Stimulated activated CD4-positive, alpha-beta T cell treated with anti-CD3 and anti-CD28 coated beads, Interleukin-4, amount 100 ng/mL, for 1 hour (primary cell): ENCODE measurements around the gene FRS2.
"Not testable (repeated sequence)": the region's sequence is repeated elsewhere in the genome, so short reads cannot be mapped to it uniquely, and the experiment has no call there.

ENCODE experiments used
- DNase-seq: peaks from one replicate; pipeline ENCODE4 v3.0.0-alpha.2; 2020

FRS2 gene

DNA sequence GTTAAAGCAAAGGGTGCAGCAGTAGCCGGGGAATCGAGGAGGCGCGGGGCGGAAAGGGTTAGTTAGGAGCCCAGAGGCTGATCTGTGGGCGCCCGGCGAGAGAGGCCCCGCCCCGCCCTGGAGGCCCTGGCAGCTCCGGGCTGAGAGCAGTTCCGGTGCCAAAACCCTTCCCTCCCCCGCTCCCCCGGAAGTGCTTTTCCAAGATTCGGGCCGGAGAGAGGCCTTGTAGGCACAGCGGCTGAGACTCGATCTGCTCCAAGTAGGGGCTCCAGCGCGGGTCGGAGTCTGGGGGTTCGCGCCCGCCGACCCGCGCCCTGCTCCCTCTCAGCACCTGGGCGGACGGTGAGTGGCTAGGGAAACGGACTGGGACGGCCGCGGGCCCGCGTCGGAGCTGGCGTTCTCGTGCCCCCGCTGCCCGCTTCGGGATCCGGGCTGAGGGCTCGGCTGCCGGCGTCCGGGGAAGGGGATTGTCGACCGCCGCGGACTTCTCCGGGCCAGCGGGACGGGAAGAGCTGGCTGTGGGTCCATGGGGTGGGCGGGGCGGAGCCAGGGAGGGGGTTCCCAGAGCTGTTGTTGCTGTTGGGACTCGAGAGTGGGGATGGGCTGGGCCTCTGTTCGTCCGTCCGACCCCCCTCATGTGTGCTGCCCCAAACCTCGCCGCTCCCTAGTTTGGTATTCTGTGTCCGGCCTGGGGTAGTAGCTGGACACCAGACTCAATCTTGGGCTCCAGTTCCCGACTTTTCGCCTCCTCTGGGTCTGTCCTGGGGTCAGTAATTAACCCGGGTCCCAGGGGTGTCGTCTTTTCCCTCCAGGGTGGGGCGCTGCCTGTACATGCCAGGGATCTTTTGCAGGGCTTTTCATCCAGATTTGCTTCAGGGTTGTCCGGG is at the start of gene FRS2:
TSS of gene FRS2 (plus strand) at position 200 of the 887 bp plus-strand sequence. CDS start 98,643 bp downstream, outside the sequence.
- peak; percentile 87 for DNase-seq

DNA sequence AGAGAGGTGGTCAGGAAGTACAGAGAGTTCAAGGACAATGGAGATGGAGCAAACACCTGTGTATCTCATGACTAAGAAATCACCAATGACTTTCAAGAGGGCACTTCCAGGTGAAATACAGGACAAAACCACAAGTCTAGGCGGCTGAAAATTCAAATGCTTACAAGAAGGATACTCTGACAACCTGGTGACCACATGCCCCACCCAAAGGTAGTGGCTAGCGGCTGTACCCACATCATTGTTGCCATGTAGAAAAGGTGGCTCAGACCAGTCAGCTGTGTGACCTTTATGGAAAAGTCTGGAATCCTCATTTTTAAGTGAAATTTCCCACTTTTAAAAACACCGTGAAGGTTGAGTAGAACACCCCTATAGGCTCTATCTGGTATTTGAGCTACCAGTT is 48.6 kb upstream of the FRS2 start:
- DNase-seq, result no peak

DNA sequence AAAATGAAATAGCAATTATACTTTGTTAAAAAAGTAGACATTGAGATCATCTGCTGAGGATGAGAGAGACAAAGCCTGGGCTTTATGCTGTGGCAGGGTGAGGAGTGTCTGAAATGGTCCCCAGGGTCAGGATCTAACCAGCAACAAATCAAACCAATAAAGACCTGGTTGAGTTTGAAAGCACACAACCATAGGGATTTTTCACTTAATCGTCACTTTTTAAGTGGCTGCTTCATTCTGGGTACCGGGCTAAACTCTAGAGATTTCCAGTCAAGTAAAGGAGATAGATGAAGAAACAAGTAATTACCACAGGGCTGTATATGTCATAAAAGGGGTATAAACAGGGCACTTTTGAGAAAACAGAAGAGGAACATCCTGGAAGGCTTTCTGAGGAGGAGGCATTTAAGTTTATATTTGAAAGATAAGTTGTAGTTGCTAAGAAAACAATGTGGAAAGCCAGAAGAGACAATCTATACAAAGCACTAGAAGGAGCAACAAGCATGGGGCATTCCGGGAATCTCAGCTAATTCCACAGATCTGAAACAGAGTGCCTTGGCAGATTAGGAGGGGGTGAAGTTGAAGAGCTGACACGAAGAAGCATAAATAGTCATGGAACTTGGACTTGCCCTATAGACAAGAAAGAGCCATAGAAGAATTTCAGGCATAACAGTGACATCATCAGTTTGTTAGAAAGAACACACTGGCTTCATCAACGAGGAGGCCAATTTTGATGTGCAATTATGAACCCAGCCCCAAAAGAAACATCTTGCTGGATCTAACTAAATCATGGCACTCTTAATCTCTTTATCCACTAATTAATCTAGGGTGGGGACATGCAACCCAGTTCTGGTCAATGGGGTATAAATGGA is 46.9 kb upstream of the FRS2 start:
- no peak for DNase-seq

DNA sequence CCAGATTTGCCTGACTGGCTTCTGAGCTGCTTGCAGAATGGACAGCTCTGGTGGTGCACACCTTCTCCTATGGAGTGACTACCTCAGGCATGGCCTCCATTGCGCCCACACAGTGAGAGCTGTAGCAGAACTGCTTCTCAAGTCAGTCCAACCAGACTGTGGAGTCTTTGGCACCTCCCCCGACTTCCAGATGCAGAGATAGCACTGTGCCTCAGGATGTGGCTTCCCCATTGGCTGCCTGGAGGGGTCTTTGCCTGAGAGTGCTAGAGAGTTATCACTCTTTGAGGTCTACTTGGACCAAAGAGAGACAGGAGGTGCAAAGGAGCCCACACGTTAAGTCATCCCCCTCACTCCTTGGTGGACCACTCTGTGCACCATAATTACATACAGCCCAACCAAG is 44.8 kb upstream of the FRS2 start:
- DNase-seq, result no peak

DNA sequence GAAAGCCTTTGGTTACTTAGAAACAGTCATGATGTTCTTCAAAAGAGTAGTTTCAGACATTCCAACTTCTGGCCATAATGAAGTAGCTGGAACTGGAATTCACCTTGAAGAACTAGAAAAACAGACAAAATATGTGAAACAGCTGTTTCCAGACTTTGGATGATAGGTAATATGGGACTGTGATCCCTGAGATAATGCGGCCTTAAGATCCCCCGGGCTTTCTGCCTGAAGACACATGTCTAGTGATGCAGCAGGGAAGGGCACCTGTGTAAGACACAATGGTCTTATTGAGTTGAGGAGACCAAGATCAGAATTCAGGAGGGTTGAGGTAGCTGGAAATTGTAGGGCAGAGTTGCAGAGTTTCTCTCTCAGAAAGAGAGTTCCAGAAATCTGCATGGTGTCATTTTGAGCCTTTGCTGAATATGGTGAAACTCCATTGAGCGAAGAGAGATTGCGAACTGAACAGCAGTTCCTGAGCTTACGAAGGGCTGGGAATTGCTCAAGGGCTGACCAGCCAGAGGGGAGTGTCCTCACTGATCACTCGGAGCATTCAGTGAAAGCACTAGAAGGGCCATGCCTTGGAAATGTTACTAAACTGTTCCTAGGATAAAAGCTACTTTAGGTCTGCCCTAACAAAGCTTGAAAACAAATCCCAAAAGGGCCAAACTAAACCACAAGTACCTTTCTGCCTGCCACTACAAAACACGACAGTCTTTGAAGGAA is 41.7 kb upstream of the FRS2 start:
- DNase-seq, result no peak

GRCh38 chr12:69430942-69431590 is 39.1 kb upstream of the FRS2 start:
- DNase-seq, result no peak

GRCh38 chr12:69431591-69432222 is 38.5 kb upstream of the FRS2 start:
- no peak for DNase-seq

- no peak for DNase-seq
These were observed 36.5 kb upstream of the FRS2 start for GRCh38 chr12:69433653-69434052.

GRCh38 chr12:69435644-69436043 is 34.5 kb upstream of the FRS2 start:
- DNase-seq, result no peak

DNA sequence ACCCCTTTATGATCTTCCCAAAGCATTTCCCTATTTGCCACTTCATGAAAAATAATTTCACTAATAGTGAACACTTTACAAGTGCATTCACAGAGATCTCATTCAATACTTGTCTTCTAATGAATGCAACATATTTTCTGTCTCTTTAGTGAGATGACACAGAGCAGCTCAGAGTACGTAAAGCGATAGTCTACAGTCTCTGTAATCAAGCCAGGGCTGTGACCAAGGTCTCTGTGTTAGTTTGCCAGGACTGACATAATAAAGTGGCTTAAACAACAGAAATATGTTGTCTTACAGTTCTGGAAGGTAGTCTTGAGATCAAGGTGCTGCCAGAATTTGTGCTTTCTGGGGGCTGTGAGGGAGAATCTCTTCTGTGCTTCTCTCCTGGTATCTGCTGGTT is 33.1 kb upstream of the FRS2 start:
- no peak for DNase-seq

DNA sequence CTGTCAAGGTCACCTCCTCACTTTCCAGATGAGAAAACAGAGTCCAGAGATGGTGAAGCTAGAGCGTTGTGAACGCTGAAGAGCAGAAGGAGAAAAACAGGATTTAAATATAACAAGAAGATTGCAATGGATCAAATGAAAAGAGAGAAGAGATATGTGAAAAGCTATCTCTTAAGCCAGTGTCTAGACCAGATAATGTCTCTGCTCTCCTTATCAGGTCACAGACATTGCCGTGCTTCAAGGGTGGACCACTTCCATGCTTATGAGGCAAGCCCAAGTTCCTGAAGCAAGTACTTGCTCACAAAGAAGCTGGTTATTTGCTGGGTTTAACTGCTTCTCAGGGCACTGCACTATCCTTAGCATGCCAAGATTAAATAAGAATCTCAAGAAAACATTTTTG is 31.6 kb upstream of the FRS2 start:
- no peak for DNase-seq

GRCh38 chr12:69440016-69440415 is 30.2 kb upstream of the FRS2 start:
- no peak for DNase-seq

- no peak for DNase-seq
These were observed 29.3 kb upstream of the FRS2 start for GRCh38 chr12:69440886-69441285.

DNA sequence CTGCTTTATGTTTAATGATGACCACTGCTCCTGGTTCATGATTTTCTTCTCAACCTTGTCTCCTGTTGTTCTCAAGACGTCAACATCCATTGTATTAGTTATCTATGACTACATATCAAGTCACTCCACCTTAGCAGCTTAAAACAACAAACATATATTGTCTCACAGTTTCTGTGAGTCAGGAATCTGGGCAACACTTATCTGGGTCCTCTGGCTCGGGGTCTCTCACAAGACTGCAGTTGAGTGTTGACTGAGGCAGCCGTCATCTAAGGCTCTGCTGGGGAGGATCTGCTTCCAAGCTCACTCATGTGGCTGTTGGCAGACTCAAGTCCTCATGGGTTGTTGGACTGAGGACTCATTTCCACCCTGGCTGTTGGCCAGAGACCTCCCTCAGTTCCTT is 27.3 kb upstream of the FRS2 start:
- DNase-seq, result no peak

GRCh38 chr12:69443916-69444315 is 26.3 kb upstream of the FRS2 start:
- DNase-seq, result no peak

GRCh38 chr12:69447892-69448291 is 22.3 kb upstream of the FRS2 start:
- DNase-seq, result no peak

- DNase-seq, result not testable (repeated sequence)
These were observed 17.5 kb upstream of the FRS2 start for GRCh38 chr12:69452598-69453132.

DNA sequence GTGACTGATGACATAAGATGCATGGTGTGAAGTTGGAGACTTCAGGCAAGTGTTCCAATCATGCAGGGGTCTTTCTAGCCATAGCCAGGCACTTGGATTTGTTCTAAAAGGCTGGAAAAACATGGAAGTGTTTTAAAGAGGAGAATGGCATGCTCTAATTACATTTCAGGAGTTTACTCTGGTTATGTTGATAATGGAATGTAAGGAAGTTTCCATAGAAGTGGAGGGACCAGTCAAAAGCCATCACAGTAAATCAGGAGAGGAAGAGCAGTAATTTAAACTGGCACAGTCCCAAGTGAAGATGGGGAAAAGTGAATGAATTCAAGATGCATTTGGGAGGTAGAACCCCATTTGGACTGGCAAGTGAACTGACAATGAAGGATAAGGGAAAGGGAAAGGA is 13.9 kb upstream of the FRS2 start:
- no peak for DNase-seq

GRCh38 chr12:69457433-69457832 is 12.8 kb upstream of the FRS2 start:
- no peak for DNase-seq

- DNase-seq, result no peak
These were observed 10.7 kb upstream of the FRS2 start for GRCh38 chr12:69459477-69459876.

DNA sequence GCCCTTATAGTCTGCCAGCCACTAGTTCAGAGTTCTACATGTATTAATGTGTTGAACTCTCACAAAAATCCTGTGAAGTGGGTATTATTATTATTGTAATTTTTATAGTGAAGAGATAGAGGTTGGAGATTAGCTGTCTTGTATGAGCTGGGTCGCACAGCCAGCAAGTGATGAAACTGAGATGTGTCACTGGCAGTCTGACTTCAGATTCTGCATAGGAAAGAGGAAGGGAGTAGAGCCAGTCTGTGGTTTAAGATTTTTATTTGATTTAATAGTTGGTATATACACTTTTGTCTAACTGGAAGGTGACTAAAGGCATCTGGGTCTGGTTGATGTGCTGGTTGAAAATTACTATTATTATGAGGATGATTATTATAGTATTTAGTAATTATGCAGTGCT is 5.8 kb upstream of the FRS2 start:
- no peak for DNase-seq

DNA sequence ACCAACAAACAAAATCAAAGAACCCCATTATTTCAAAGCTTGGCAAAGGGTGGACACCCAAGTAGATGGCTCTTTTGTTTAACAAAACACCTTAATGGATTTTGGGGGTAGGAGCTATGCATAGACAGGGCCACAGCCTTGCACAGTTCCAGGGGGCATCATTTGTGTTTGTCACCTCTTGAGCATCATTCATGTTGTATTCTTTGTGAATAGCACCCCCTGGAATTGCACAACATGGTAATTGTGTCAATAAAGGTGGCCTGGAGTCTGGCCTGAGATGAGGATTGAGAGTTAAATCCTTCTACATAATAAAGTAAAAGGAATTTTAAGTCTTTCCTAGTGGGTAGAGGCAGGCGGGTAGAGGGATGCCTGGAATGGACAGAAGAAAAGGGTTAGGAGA is 3.3 kb upstream of the FRS2 start:
- DNase-seq, result no peak
